ENCODE data around the gene TCERG1L.

The TCERG1L gene

DNA sequence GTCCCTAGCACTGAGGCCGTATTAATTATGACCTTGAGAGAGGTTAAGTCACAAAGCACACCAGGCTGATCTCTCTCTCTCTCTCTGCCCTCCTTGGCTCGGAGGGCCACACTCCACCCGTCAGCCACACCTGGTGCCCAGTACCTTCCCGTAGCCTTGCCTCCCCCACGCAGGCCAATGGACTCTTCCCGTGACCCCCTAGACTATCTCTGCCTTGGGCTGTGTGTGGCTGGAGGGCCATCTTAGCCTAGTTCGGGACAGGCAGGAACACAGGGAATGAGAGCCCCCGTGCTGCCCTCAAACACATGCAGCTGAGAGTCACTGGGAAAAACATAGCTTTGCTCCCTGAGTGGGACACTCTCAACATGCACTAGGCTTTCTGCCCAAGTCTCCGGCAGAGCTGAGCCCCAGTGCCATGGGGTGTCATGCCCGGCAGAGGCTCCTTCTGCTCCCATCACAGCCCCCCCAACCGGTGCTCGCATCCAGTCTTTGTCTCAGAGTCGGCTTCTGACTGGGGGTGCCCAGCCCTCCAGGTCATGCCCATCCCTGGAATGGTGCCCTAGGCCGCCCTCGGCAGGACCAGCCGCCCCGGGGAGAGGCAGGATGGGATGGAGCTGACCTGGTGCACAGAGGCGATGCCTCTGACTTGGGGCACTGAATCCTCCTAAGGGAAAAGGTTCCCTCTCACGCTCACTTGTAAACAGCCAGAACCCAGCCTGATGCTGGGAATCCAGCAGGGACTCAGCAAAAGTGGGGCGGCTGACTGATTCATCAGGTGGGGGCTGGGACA lies 63.0 kb downstream of the TCERG1L start:
- Histone ChIP-seq H4K20me1 (ENCODE audit: insufficient read depth, low read length, poor library complexity, severe bottlenecking) (no peaks in the 10 kb centered on the region), H3K4me1 (ENCODE audit: insufficient read depth, low read length, poor library complexity, severe bottlenecking) (no peaks in the 10 kb centered on the region), H3F3A (ENCODE audit: low read depth) (no peaks in the 10 kb centered on the region), H2AFZ (ENCODE audit: low read length) (no peak overlapping the region), H3K27me3 (ENCODE audit: insufficient read depth, low read length, poor library complexity, severe bottlenecking) (no peaks in the 10 kb centered on the region), H3K36me3 (ENCODE audit: insufficient read depth, low read length) (no peaks in the 10 kb centered on the region), H3K4me3 (ENCODE audit: low read length, poor library complexity, severe bottlenecking) (no peak overlapping the region), H3K9me3 (ENCODE audit: insufficient read depth, low read depth, low read length) (peaks cover 10% of the 10 kb centered on the region; the same call in 1 of the 2 replicates), H3K79me2 (ENCODE audit: insufficient read depth, low read length) (no peaks in the 10 kb centered on the region), H3K9me2 (replicated peaks; ENCODE audit: low read depth, low read length) (no peaks in the 10 kb centered on the region), H3K9ac (ENCODE audit: low read depth, low read length, poor library complexity, severe bottlenecking) (no peak overlapping the region), H3K4me2 (ENCODE audit: low read depth, low read length, poor library complexity, severe bottlenecking) (no peak overlapping the region)
- TF ChIP-seq EZH2phosphoT487 (IDR thresholded peaks at IDR 0.05; ENCODE audit: borderline replicate concordance): no peak
- TF ChIP-seq, protein P1, sequence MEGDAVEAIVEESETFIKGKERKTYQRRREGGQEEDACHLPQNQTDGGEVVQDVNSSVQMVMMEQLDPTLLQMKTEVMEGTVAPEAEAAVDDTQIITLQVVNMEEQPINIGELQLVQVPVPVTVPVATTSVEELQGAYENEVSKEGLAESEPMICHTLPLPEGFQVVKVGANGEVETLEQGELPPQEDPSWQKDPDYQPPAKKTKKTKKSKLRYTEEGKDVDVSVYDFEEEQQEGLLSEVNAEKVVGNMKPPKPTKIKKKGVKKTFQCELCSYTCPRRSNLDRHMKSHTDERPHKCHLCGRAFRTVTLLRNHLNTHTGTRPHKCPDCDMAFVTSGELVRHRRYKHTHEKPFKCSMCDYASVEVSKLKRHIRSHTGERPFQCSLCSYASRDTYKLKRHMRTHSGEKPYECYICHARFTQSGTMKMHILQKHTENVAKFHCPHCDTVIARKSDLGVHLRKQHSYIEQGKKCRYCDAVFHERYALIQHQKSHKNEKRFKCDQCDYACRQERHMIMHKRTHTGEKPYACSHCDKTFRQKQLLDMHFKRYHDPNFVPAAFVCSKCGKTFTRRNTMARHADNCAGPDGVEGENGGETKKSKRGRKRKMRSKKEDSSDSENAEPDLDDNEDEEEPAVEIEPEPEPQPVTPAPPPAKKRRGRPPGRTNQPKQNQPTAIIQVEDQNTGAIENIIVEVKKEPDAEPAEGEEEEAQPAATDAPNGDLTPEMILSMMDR (conservative IDR thresholded peaks at IDR 0.05; ENCODE audit: low read length): no peak

DNA sequence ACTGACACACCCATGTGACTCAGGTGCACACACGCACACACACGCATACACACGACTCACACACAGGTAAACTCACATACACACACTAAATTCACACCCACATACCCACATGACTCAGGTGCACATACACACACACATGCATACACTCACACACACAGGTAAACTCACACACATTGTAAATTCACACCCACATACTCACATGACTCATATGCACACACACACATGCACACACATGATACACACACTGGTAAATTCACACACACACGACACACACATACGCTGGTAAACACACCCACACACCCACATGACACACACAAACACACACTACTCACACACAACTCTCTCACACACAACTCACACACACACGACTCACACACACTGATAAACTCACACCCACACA lies 63.6 kb downstream of the TCERG1L start:
- Histone ChIP-seq H3K9me2 (replicated peaks; ENCODE audit: low read depth, low read length) (no peaks in the 10 kb centered on the region), H3K4me1 (ENCODE audit: insufficient read depth, low read length, poor library complexity, severe bottlenecking) (no peaks in the 10 kb centered on the region), H4K20me1 (ENCODE audit: insufficient read depth, low read length, poor library complexity, severe bottlenecking) (no peaks in the 10 kb centered on the region), H3K9ac (ENCODE audit: low read depth, low read length, poor library complexity, severe bottlenecking) (no peak overlapping the region), H3K27me3 (ENCODE audit: insufficient read depth, low read length, poor library complexity, severe bottlenecking) (no peaks in the 10 kb centered on the region), H3K4me3 (ENCODE audit: low read length, poor library complexity, severe bottlenecking) (no peak overlapping the region), H3F3A (ENCODE audit: low read depth) (no peaks in the 10 kb centered on the region), H3K79me2 (ENCODE audit: insufficient read depth, low read length) (no peaks in the 10 kb centered on the region), H3K36me3 (ENCODE audit: insufficient read depth, low read length) (no peaks in the 10 kb centered on the region), H3K4me2 (ENCODE audit: low read depth, low read length, poor library complexity, severe bottlenecking) (no peak overlapping the region), H3K9me3 (ENCODE audit: insufficient read depth, low read depth, low read length) (peaks cover 5% of the 10 kb centered on the region; the same call in 1 of the 2 replicates), H2AFZ (ENCODE audit: low read length) (no peak overlapping the region)
- TF ChIP-seq, protein P1 (conservative IDR thresholded peaks at IDR 0.05; ENCODE audit: low read length): no peak
- no peak for TF ChIP-seq EZH2phosphoT487 (IDR thresholded peaks at IDR 0.05; ENCODE audit: borderline replicate concordance)

DNA sequence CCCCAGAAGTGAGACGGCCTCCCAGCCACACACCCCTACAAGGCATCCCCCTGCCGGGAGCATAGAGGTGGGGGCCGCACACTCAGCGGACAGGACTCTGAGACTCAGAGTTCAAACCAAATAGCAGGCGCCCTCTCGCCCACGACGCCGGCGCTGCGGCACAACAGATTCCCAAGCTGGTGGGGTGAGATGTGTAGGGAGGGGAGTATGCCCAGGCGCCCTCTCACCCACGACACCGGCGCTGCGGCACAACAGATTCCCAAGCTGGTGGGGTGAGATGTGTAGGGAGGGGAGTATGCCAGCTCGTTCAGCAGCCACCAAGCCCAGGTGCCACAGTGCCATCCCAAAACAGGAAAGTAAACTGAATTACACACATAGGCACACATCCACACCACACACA lies 64.7 kb downstream of the TCERG1L start:
- Histone ChIP-seq H3K9me3 (ENCODE audit: insufficient read depth, low read depth, low read length) (no peaks in the 10 kb centered on the region; the same call in 1 of the 2 replicates), H3F3A (ENCODE audit: low read depth) (no peaks in the 10 kb centered on the region), H4K20me1 (ENCODE audit: insufficient read depth, low read length, poor library complexity, severe bottlenecking) (no peaks in the 10 kb centered on the region), H3K4me2 (ENCODE audit: low read depth, low read length, poor library complexity, severe bottlenecking) (no peak overlapping the region), H3K4me3 (ENCODE audit: low read length, poor library complexity, severe bottlenecking) (no peak overlapping the region), H3K79me2 (ENCODE audit: insufficient read depth, low read length) (no peaks in the 10 kb centered on the region), H3K4me1 (ENCODE audit: insufficient read depth, low read length, poor library complexity, severe bottlenecking) (no peaks in the 10 kb centered on the region), H3K9me2 (replicated peaks; ENCODE audit: low read depth, low read length) (no peaks in the 10 kb centered on the region), H2AFZ (ENCODE audit: low read length) (no peak overlapping the region), H3K36me3 (ENCODE audit: insufficient read depth, low read length) (no peaks in the 10 kb centered on the region), H3K9ac (ENCODE audit: low read depth, low read length, poor library complexity, severe bottlenecking) (no peak overlapping the region), H3K27me3 (ENCODE audit: insufficient read depth, low read length, poor library complexity, severe bottlenecking) (no peaks in the 10 kb centered on the region)
- TF ChIP-seq EZH2phosphoT487 (IDR thresholded peaks at IDR 0.05; ENCODE audit: borderline replicate concordance): no peak
- TF ChIP-seq, protein P1 (conservative IDR thresholded peaks at IDR 0.05; ENCODE audit: low read length): no peak
